ENCODE data around the gene ADAMTS5.

Gene ADAMTS5

GRCh38 chr21:26916799-26917198 lies 50.1 kb downstream of the ADAMTS5 start:
- Histone ChIP-seq H3K4me2 (ENCODE audit: insufficient read depth, low read length, poor library complexity, severe bottlenecking) (no peak overlapping the region), H3K79me1 (ENCODE audit: low read depth, low read length) (no peaks in the 10 kb centered on the region), H2BK120ac (ENCODE audit: low read depth, low read length) (no peak overlapping the region), H3K4ac (ENCODE audit: low read length) (no peak overlapping the region), H3K27ac (replicated peaks; ENCODE audit: low read length) (no peak overlapping the region), H3K14ac (ENCODE audit: low read length) (no peak overlapping the region), H3K4me1 (ENCODE audit: control insufficient read depth in 2 of 2, insufficient read depth in 1 of 2, low read depth in 1 of 2, low read length in 2 of 2) (peaks cover 3% of the 10 kb centered on the region in 2 donors), H3K4me3 (ENCODE audit: low read length in 2 of 2) (no peak overlapping the region), H3K9me3 (replicated peaks in 1 of 2; ENCODE audit: control insufficient read depth in 2 of 2, insufficient read depth in 1 of 2, low read depth in 1 of 2, low read length in 2 of 2) (peaks cover 2 to 5% of the 10 kb centered on the region in 2 donors), H4K8ac (ENCODE audit: low read depth, low read length) (no peak overlapping the region), H2AK5ac (ENCODE audit: low read depth, low read length) (no peak overlapping the region), H3K23ac (ENCODE audit: low read depth, low read length, poor library complexity) (no peak overlapping the region), H3K9ac (ENCODE audit: low read depth, low read length, poor library complexity) (no peak overlapping the region), H3K18ac (ENCODE audit: low read length) (no peak overlapping the region), H3K27me3 (ENCODE audit: control insufficient read depth in 3 of 3, insufficient read depth in 3 of 3, low read depth in 1 of 3, low read length in 3 of 3) (no peaks in the 10 kb centered on the region), H2BK12ac (ENCODE audit: low read length) (no peak overlapping the region), H4K91ac (ENCODE audit: low read depth, low read length, poor library complexity) (no peak overlapping the region), H2AFZ (ENCODE audit: low read length) (no peak overlapping the region), H3K36me3 (replicated peaks in 1 of 2; ENCODE audit: control insufficient read depth in 2 of 2, insufficient read depth in 2 of 2, low read length in 2 of 2) (no peaks in the 10 kb centered on the region), H2BK5ac (ENCODE audit: low read length) (no peak overlapping the region), H2BK15ac (ENCODE audit: low read length) (no peak overlapping the region)
- DNase-seq (ENCODE audit: low spot score): no peak
- WGBS, 2 donors (ENCODE audit: extremely low coverage in 2 of 2, insufficient read length in 2 of 2, insufficient replicate concordance in 1 of 2): no CpG with 5 or more reads among the region's 2 CpGs

DNA sequence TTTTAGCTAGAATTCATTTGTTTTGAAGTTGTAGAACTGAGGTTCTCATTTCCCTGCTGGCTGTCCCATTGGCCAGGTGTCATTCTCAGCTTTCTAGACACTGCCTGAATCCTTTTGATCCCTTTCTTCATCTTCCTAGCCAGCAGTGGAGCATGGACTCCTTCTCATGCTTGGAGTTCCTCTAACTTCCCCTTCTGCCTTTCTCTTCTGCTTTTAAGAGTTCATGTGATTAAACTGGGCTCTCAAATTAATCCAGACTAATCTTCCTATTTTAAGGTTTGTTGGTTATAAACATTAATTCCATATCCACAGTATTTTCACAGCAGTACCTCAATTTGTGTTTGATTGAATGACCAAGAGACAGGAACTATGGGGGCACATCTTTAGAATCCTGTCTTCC lies 52.3 kb downstream of the ADAMTS5 start:
- Histone ChIP-seq H3K9me3 (replicated peaks in 1 of 2; ENCODE audit: control insufficient read depth in 2 of 2, insufficient read depth in 1 of 2, low read depth in 1 of 2, low read length in 2 of 2) (peaks cover 2 to 5% of the 10 kb centered on the region in 2 donors), H3K18ac (ENCODE audit: low read length) (no peak overlapping the region)

DNA sequence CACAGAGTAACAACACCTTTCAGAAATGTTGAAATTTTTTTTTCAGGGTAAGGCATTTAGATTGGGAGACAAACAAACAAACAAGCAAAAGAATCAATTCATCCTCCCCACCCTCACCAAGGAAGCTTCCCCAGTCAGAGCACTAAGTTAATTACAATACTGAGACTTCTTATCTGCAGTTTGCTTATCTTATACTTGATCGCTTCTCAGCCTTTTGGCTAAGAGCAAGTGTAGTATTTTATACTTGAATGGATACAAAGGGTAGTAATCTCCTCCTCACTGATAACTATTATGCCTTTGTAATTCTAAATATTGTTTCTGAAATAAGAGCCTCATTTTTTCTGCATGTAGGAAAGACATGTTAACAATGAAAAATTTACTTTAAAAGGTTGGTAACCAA lies 54.4 kb downstream of the ADAMTS5 start:
- H3K4ac ChIP-seq (ENCODE audit: low read length): no peak overlapping the region
- H2AK5ac ChIP-seq (ENCODE audit: low read depth, low read length): no peak overlapping the region
- no peak overlapping the region for H3K23ac ChIP-seq (ENCODE audit: low read depth, low read length, poor library complexity)
- H2BK12ac ChIP-seq (ENCODE audit: low read length): no peak overlapping the region
- no peak overlapping the region for H2AFZ ChIP-seq (ENCODE audit: low read length)
- H3K9me3 ChIP-seq (replicated peaks in 1 of 2; ENCODE audit: control insufficient read depth in 2 of 2, insufficient read depth in 1 of 2, low read depth in 1 of 2, low read length in 2 of 2): peaks cover 2 to 5% of the 10 kb centered on the region in 2 donors
- H2BK15ac ChIP-seq (ENCODE audit: low read length): no peak overlapping the region
- no peak overlapping the region for H3K18ac ChIP-seq (ENCODE audit: low read length)
- no peak overlapping the region for H2BK5ac ChIP-seq (ENCODE audit: low read length)
- DNase-seq (ENCODE audit: low spot score): no peak
- H3K27ac ChIP-seq (replicated peaks; ENCODE audit: low read length): no peak overlapping the region
- no peak overlapping the region for H4K91ac ChIP-seq (ENCODE audit: low read depth, low read length, poor library complexity)
- WGBS, 2 donors (ENCODE audit: extremely low coverage in 2 of 2, insufficient read length in 2 of 2, insufficient replicate concordance in 1 of 2): no CpG with 5 or more reads among the region's 1 CpG
- H3K36me3 ChIP-seq (replicated peaks in 1 of 2; ENCODE audit: control insufficient read depth in 2 of 2, insufficient read depth in 2 of 2, low read length in 2 of 2): no peaks in the 10 kb centered on the region
- H3K4me3 ChIP-seq (ENCODE audit: low read length in 2 of 2): no peak overlapping the region
- H3K79me1 ChIP-seq (ENCODE audit: low read depth, low read length): no peaks in the 10 kb centered on the region
- H3K9ac ChIP-seq (ENCODE audit: low read depth, low read length, poor library complexity): no peak overlapping the region
- no peaks in the 10 kb centered on the region for H3K27me3 ChIP-seq (ENCODE audit: control insufficient read depth in 3 of 3, insufficient read depth in 3 of 3, low read depth in 1 of 3, low read length in 3 of 3)
- no peak overlapping the region for H3K4me2 ChIP-seq (ENCODE audit: insufficient read depth, low read length, poor library complexity, severe bottlenecking)
- peaks cover 3 to 6% of the 10 kb centered on the region in 2 donors for H3K4me1 ChIP-seq (ENCODE audit: control insufficient read depth in 2 of 2, insufficient read depth in 1 of 2, low read depth in 1 of 2, low read length in 2 of 2)
- H3K14ac ChIP-seq (ENCODE audit: low read length): no peak overlapping the region
- H4K8ac ChIP-seq (ENCODE audit: low read depth, low read length): no peak overlapping the region
- H2BK120ac ChIP-seq (ENCODE audit: low read depth, low read length): no peak overlapping the region

More for the DNA sequence above, 52.3 kb downstream of the ADAMTS5 start:
- Histone ChIP-seq H3K4me2 (ENCODE audit: insufficient read depth, low read length, poor library complexity, severe bottlenecking) (no peak overlapping the region), H3K23ac (ENCODE audit: low read depth, low read length, poor library complexity) (no peak overlapping the region), H2BK120ac (ENCODE audit: low read depth, low read length) (no peak overlapping the region), H3K9ac (ENCODE audit: low read depth, low read length, poor library complexity) (no peak overlapping the region), H2BK15ac (ENCODE audit: low read length) (no peak overlapping the region), H3K4me1 (ENCODE audit: control insufficient read depth in 2 of 2, insufficient read depth in 1 of 2, low read depth in 1 of 2, low read length in 2 of 2) (peaks cover 3 to 5% of the 10 kb centered on the region in 2 donors), H4K91ac (ENCODE audit: low read depth, low read length, poor library complexity) (no peak overlapping the region), H3K14ac (ENCODE audit: low read length) (no peak overlapping the region), H3K4me3 (ENCODE audit: low read length in 2 of 2) (no peak overlapping the region), H2AFZ (ENCODE audit: low read length) (no peak overlapping the region), H3K36me3 (replicated peaks in 1 of 2; ENCODE audit: control insufficient read depth in 2 of 2, insufficient read depth in 2 of 2, low read length in 2 of 2) (no peaks in the 10 kb centered on the region), H3K27me3 (ENCODE audit: control insufficient read depth in 3 of 3, insufficient read depth in 3 of 3, low read depth in 1 of 3, low read length in 3 of 3) (no peaks in the 10 kb centered on the region), H3K4ac (ENCODE audit: low read length) (no peak overlapping the region), H4K8ac (ENCODE audit: low read depth, low read length) (no peak overlapping the region), H2AK5ac (ENCODE audit: low read depth, low read length) (no peak overlapping the region), H2BK5ac (ENCODE audit: low read length) (no peak overlapping the region), H3K79me1 (ENCODE audit: low read depth, low read length) (no peaks in the 10 kb centered on the region), H2BK12ac (ENCODE audit: low read length) (no peak overlapping the region), H3K27ac (replicated peaks; ENCODE audit: low read length) (no peak overlapping the region)
- DNase-seq (ENCODE audit: low spot score): no peak

DNA sequence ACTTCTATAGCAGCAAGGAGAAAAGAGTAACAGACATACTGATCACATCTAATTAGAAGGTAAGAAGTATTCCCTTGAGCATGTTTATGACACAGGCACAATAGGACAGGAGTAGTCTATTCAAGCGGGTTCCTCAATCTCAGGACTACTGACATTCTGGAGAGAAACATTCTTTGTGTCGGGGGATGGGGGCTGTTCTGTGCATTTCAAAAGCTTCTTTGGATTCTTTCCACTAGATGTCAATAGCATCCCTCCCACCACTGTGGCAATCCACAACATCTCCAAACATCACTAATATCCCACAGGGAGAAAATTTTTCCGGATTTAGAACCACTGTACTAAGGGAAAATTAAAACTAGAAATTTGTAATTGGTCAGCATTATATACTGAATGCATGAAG lies 56.9 kb downstream of the ADAMTS5 start:
- Histone ChIP-seq H3K79me1 (ENCODE audit: low read depth, low read length) (no peaks in the 10 kb centered on the region), H4K91ac (ENCODE audit: low read depth, low read length, poor library complexity) (no peak overlapping the region), H3K4ac (ENCODE audit: low read length) (no peak overlapping the region), H3K18ac (ENCODE audit: low read length) (no peak overlapping the region), H2BK12ac (ENCODE audit: low read length) (no peak overlapping the region), H3K4me3 (ENCODE audit: low read length in 2 of 2) (no peak overlapping the region), H4K8ac (ENCODE audit: low read depth, low read length) (no peak overlapping the region), H3K4me1 (ENCODE audit: control insufficient read depth in 2 of 2, insufficient read depth in 1 of 2, low read depth in 1 of 2, low read length in 2 of 2) (peaks cover 0 to 3% of the 10 kb centered on the region in 2 donors), H3K27ac (replicated peaks; ENCODE audit: low read length) (peak overlapping the region; percentile 18), H3K27me3 (ENCODE audit: control insufficient read depth in 3 of 3, insufficient read depth in 3 of 3, low read depth in 1 of 3, low read length in 3 of 3) (no peaks in the 10 kb centered on the region), H2BK120ac (ENCODE audit: low read depth, low read length) (no peak overlapping the region), H3K9me3 (replicated peaks in 1 of 2; ENCODE audit: control insufficient read depth in 2 of 2, insufficient read depth in 1 of 2, low read depth in 1 of 2, low read length in 2 of 2) (peaks cover 2 to 5% of the 10 kb centered on the region in 2 donors), H2AFZ (ENCODE audit: low read length) (no peak overlapping the region), H2AK5ac (ENCODE audit: low read depth, low read length) (no peak overlapping the region), H3K36me3 (replicated peaks in 1 of 2; ENCODE audit: control insufficient read depth in 2 of 2, insufficient read depth in 2 of 2, low read length in 2 of 2) (no peaks in the 10 kb centered on the region), H3K9ac (ENCODE audit: low read depth, low read length, poor library complexity) (no peak overlapping the region), H3K14ac (ENCODE audit: low read length) (no peak overlapping the region), H3K4me2 (ENCODE audit: insufficient read depth, low read length, poor library complexity, severe bottlenecking) (no peak overlapping the region), H2BK5ac (ENCODE audit: low read length) (no peak overlapping the region), H3K23ac (ENCODE audit: low read depth, low read length, poor library complexity) (no peak overlapping the region), H2BK15ac (ENCODE audit: low read length) (no peak overlapping the region)
- no CpG with 5 or more reads among the region's 3 CpGs for WGBS, 2 donors (ENCODE audit: extremely low coverage in 2 of 2, insufficient read length in 2 of 2, insufficient replicate concordance in 1 of 2)
- peak; percentile 65 for DNase-seq (ENCODE audit: low spot score)
